Measurements from ENCODE around the gene SNX27.
A peak's percentile ranks its signal among the peaks of the same experiment; 100 is the strongest.

Gene SNX27

DNA sequence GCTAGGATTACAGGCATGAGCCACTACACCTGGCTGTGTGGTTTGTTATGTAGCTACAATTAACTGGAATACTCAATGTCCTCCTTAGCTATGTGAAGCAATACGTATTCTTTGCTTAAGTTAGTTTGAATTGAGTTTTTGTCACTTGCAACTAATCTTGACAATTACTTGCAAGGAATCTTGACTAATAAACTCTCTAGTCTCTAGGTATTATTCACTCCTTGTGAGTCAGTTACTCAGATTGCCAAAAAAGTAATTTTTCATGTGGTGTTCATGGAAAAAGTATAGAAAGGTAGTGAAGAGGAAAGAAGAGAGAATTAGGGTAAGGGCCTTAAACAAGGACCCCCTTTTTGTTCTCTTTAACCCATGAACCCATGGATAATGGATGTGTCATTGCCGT, 7.6 kb upstream of the SNX27 start:
- Histone ChIP-seq H3K4me3 (ENCODE audit: low read depth, low read length) (no peak overlapping the region), H3K27me3 (ENCODE audit: control insufficient read depth, insufficient read depth, low read length) (no peaks in the 10 kb centered on the region), H3K9ac (ENCODE audit: low read length) (no peak overlapping the region), H3K9me3 (ENCODE audit: control insufficient read depth, insufficient read depth, low read depth, low read length) (no peaks in the 10 kb centered on the region), H3K4me1 (ENCODE audit: control insufficient read depth, insufficient read depth, low read length) (0 out of 2 replicates have a peak, but pooled peaks cover 3% of the 10 kb centered on the region), H3K27ac (ENCODE audit: low read depth, low read length) (no peak overlapping the region), H3K36me3 (ENCODE audit: control insufficient read depth, insufficient read depth, low read length) (no peaks in the 10 kb centered on the region)

DNA sequence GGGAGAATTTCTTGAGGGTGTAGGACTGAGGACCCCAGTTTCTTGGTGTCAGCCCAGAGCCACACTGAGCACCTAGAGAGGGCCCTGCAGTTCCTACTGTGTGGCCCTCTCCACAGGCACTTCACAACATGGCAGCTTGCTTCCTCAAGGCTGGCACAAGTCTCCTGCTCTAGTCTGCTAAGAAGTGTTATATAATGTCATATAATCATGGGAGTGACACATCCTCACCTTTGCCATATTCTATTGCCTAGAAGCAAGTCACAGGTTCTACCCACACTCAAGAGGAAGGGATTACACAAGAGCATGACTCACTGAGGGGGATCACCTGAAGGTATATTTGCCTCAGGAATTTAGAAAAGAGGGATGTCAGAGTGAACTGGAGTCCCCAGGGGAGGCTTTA, 5.5 kb upstream of the SNX27 start:
- no peak overlapping the region for H3K4me3 ChIP-seq (ENCODE audit: low read depth, low read length)
- H3K27me3 ChIP-seq (ENCODE audit: control insufficient read depth, insufficient read depth, low read length), result no peaks in the 10 kb centered on the region
- H3K36me3 ChIP-seq (ENCODE audit: control insufficient read depth, insufficient read depth, low read length), result no peaks in the 10 kb centered on the region
- no peak overlapping the region for H3K9ac ChIP-seq (ENCODE audit: low read length)
- H3K9me3 ChIP-seq (ENCODE audit: control insufficient read depth, insufficient read depth, low read depth, low read length), result no peaks in the 10 kb centered on the region
- H3K4me1 ChIP-seq (ENCODE audit: control insufficient read depth, insufficient read depth, low read length), result peaks cover 7% of the 10 kb centered on the region; the same call in 1 of the 2 replicates
- H3K27ac ChIP-seq (ENCODE audit: low read depth, low read length), result no peak overlapping the region

DNA sequence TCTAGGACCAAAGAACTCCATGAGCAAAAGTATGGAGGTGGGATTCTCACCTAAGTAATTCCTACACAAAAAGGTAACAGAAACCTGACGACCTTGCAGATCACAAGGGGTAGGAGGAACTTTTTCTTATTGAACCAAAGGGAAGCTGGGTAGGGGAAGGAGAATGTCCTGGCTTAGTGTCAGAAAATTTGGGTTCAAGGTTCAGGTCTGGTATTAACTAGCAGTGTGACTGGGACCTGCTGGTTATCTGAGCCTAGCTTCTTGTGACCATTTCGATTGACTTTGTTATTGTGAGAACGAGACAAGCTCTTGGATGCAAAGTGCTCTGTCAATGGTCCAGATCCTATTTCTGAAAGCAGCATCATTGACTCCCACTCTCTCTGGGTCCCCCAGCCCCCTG, 5.0 kb upstream of the SNX27 start:
- Histone ChIP-seq H3K9ac (ENCODE audit: low read length) (no peak overlapping the region), H3K4me1 (ENCODE audit: control insufficient read depth, insufficient read depth, low read length) (peaks cover 9% of the 10 kb centered on the region; the same call in 1 of the 2 replicates), H3K9me3 (ENCODE audit: control insufficient read depth, insufficient read depth, low read depth, low read length) (no peaks in the 10 kb centered on the region), H3K36me3 (ENCODE audit: control insufficient read depth, insufficient read depth, low read length) (no peaks in the 10 kb centered on the region), H3K27me3 (ENCODE audit: control insufficient read depth, insufficient read depth, low read length) (no peaks in the 10 kb centered on the region), H3K4me3 (ENCODE audit: low read depth, low read length) (no peak overlapping the region), H3K27ac (ENCODE audit: low read depth, low read length) (no peak overlapping the region)

- Histone ChIP-seq H3K4me1 (ENCODE audit: control insufficient read depth, insufficient read depth, low read length) (peaks cover 15% of the 10 kb centered on the region; the same call in 1 of the 2 replicates), H3K27ac (ENCODE audit: low read depth, low read length) (no peak overlapping the region), H3K9ac (ENCODE audit: low read length) (no peak overlapping the region), H3K36me3 (ENCODE audit: control insufficient read depth, insufficient read depth, low read length) (no peaks in the 10 kb centered on the region), H3K27me3 (ENCODE audit: control insufficient read depth, insufficient read depth, low read length) (no peaks in the 10 kb centered on the region), H3K9me3 (ENCODE audit: control insufficient read depth, insufficient read depth, low read depth, low read length) (no peaks in the 10 kb centered on the region), H3K4me3 (ENCODE audit: low read depth, low read length) (no peak overlapping the region)
Measured at GRCh38 chr1:151610142-151610541, 1.7 kb upstream of the SNX27 start.

- 0 out of 2 replicates have a peak overlapping the region, but pooled peaks have one; percentile 100 for H3K4me3 ChIP-seq (ENCODE audit: low read depth, low read length)
- H3K9ac ChIP-seq (ENCODE audit: low read length), result no peak overlapping the region
- H3K4me1 ChIP-seq (ENCODE audit: control insufficient read depth, insufficient read depth, low read length), result peaks cover 15% of the 10 kb centered on the region; the same call in 1 of the 2 replicates
- no peaks in the 10 kb centered on the region for H3K9me3 ChIP-seq (ENCODE audit: control insufficient read depth, insufficient read depth, low read depth, low read length)
- no peaks in the 10 kb centered on the region for H3K36me3 ChIP-seq (ENCODE audit: control insufficient read depth, insufficient read depth, low read length)
- no peak overlapping the region for H3K27ac ChIP-seq (ENCODE audit: low read depth, low read length)
- H3K27me3 ChIP-seq (ENCODE audit: control insufficient read depth, insufficient read depth, low read length), result no peaks in the 10 kb centered on the region
Measured at GRCh38 chr1:151611288-151611790, 511 bp upstream of the SNX27 start.

DNA sequence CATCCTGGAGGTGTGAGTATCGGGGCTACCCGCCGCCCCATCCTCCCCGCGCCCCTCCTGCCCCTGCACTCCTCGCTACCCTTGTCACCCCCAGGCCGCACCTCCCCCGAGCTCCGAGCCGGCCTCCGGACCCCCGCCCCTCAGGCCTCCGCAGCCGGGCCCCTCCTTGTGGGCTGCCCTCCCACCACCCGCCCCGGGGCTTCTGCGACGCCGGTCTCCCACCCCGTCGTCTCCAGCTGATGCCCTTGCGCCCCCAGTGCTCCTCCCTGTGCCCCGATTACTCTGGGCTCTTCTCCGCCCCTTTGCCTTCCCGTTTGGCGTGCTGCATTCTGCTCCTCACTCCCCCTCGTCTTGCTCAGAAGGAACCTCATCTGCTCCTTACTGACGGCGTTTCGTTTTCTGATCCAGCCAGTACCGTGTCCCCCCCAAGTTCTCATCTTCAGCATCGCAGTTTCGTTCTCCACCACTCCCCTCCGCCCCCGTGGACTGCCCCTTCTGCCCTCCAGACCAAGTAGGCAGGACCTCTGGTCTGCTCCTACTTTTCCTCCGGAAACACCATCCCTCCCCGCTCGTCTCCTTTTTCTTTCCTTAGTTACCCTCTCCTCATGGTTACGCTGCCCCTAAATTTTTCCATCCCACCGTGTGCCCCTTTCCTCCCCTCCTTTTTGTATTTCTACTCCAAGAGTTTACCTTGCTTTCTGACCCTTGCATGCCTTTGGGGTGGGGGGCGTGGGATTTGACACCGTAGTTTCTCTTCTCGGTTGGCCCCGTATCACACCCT, 841 bp downstream of the SNX27 start:
- H3K4me1 ChIP-seq (ENCODE audit: control insufficient read depth, insufficient read depth, low read length), result peaks cover 15% of the 10 kb centered on the region; the same call in 1 of the 2 replicates
- no peaks in the 10 kb centered on the region for H3K27me3 ChIP-seq (ENCODE audit: control insufficient read depth, insufficient read depth, low read length)

DNA sequence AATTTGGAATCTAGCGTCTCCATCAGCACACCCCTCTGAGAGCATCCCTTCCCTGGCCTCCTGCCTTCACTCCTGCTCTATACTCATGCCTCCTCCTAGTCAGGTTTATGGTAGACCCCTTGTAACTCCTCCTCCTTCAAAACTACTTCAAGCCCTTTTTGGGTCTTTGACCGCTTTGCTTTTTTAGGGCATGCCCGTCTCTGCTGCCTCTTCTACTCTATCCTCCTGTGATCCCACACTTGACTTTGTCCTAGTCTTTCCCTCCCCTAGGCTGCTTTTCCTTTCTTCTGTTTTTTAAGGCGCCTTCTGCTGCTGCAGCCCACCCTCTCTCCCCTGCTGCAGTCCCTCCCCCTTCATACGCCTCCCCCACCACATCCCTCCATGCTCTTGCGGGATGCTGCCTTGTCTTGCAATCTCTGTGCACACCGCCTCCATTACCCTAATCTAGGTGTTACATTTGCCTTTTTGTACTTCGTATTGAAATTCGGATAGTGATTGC, 1.5 kb downstream of the SNX27 start:
- H3K4me3 ChIP-seq (ENCODE audit: low read depth, low read length), result peak overlapping the region; percentile 100
- no peaks in the 10 kb centered on the region for H3K9me3 ChIP-seq (ENCODE audit: control insufficient read depth, insufficient read depth, low read depth, low read length)
- H3K27me3 ChIP-seq (ENCODE audit: control insufficient read depth, insufficient read depth, low read length), result no peaks in the 10 kb centered on the region
- no peak overlapping the region for H3K27ac ChIP-seq (ENCODE audit: low read depth, low read length)
- H3K9ac ChIP-seq (ENCODE audit: low read length), result peak overlapping the region; percentile 77
- H3K4me1 ChIP-seq (ENCODE audit: control insufficient read depth, insufficient read depth, low read length), result peaks cover 13% of the 10 kb centered on the region; the same call in 1 of the 2 replicates
- H3K36me3 ChIP-seq (ENCODE audit: control insufficient read depth, insufficient read depth, low read length), result no peaks in the 10 kb centered on the region

More for the DNA sequence above, 841 bp downstream of the SNX27 start:
- Histone ChIP-seq H3K9ac (ENCODE audit: low read length) (peak overlapping the region; percentile 81), H3K27ac (ENCODE audit: low read depth, low read length) (peak overlapping the region; percentile 66; the same call in 1 of the 2 replicates), H3K36me3 (ENCODE audit: control insufficient read depth, insufficient read depth, low read length) (no peaks in the 10 kb centered on the region), H3K9me3 (ENCODE audit: control insufficient read depth, insufficient read depth, low read depth, low read length) (no peaks in the 10 kb centered on the region), H3K4me3 (ENCODE audit: low read depth, low read length) (peak overlapping the region; percentile 100)

DNA sequence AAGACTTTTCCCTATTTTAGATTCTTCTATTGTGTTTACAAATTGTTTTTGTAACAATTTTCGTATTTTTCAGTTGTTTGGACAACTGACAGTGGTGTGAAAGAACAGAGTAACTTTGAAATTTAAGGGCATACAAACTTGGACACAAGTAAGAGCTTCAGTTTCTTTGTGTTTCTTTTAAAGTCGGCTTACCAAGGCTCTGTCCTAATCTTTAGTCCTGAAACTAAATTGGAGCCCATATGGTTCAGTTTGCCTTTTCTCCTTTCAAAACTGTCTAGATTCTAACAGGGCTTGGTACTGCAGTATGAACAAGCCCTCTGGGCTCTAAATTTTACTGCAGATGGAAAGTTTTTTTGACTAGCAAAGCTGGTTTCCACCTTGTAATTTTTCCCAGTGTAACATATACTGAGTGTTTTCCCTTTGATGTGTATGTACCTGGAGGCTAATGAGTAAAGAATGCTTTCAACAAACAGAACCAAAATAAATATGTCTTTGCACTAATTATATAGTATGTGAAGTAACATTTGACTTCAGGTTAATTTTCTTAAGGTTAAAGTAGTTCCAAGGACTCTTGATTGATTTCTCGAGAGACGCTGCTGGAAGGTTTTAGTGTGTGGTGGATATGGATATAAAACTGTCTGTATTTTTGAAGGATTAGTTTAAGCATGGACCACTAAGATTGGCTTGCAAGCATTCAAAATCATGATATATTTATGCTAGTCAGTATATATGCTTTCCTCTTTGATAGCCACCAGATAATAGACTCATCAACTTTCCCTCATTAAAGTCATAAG, 4.1 kb downstream of the SNX27 start:
- H3K9ac ChIP-seq (ENCODE audit: low read length), result no peak overlapping the region
- H3K36me3 ChIP-seq (ENCODE audit: control insufficient read depth, insufficient read depth, low read length), result no peaks in the 10 kb centered on the region
- no peak overlapping the region for H3K27ac ChIP-seq (ENCODE audit: low read depth, low read length)
- H3K4me1 ChIP-seq (ENCODE audit: control insufficient read depth, insufficient read depth, low read length), result peaks cover 16% of the 10 kb centered on the region; the same call in 1 of the 2 replicates
- H3K9me3 ChIP-seq (ENCODE audit: control insufficient read depth, insufficient read depth, low read depth, low read length), result no peaks in the 10 kb centered on the region
- H3K4me3 ChIP-seq (ENCODE audit: low read depth, low read length), result no peak overlapping the region
- H3K27me3 ChIP-seq (ENCODE audit: control insufficient read depth, insufficient read depth, low read length), result no peaks in the 10 kb centered on the region

DNA sequence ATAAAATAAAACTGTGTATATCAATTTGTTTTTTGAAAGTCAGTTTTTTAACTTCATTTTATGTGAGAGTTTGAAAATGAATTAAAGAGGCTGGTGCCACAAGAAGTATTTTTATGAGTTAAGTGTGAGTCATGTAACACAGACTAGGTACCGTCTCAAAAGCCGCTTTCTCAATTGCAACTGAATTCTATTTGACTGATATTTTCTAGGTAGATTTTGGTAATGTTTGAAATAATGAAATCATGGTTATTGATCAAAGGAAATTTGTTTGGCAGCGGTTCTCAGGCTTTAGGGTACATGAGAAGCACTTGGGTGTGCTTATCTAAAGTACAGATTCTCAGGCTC, 4.6 kb downstream of the SNX27 start:
- H3K9me3 ChIP-seq (ENCODE audit: control insufficient read depth, insufficient read depth, low read depth, low read length), result no peaks in the 10 kb centered on the region
- no peaks in the 10 kb centered on the region for H3K36me3 ChIP-seq (ENCODE audit: control insufficient read depth, insufficient read depth, low read length)
- no peak overlapping the region for H3K9ac ChIP-seq (ENCODE audit: low read length)
- H3K27me3 ChIP-seq (ENCODE audit: control insufficient read depth, insufficient read depth, low read length), result no peaks in the 10 kb centered on the region
- H3K4me1 ChIP-seq (ENCODE audit: control insufficient read depth, insufficient read depth, low read length), result peaks cover 15% of the 10 kb centered on the region; the same call in 1 of the 2 replicates
- H3K4me3 ChIP-seq (ENCODE audit: low read depth, low read length), result no peak overlapping the region
- H3K27ac ChIP-seq (ENCODE audit: low read depth, low read length), result no peak overlapping the region

GRCh38 chr1:151618003-151618402, 6.2 kb downstream of the SNX27 start:
- Histone ChIP-seq H3K9me3 (ENCODE audit: control insufficient read depth, insufficient read depth, low read depth, low read length) (no peaks in the 10 kb centered on the region), H3K27ac (ENCODE audit: low read depth, low read length) (no peak overlapping the region), H3K4me1 (ENCODE audit: control insufficient read depth, insufficient read depth, low read length) (peaks cover 14% of the 10 kb centered on the region; the same call in 1 of the 2 replicates), H3K4me3 (ENCODE audit: low read depth, low read length) (no peak overlapping the region), H3K27me3 (ENCODE audit: control insufficient read depth, insufficient read depth, low read length) (no peaks in the 10 kb centered on the region), H3K9ac (ENCODE audit: low read length) (no peak overlapping the region), H3K36me3 (ENCODE audit: control insufficient read depth, insufficient read depth, low read length) (no peaks in the 10 kb centered on the region)

All from HUES6 (cell line).